Lung (tissue), 12 donors: ENCODE measurements around the gene DUSP2. TPM values are rescaled to one million over a fixed set of nuclear protein-coding genes. Genes with fewer than 3 reads are reported as not detected.

Experiments
- ATAC-seq: fragments of 200-7000 bp; cut with Tn5 transposase; one replicate; pipeline ENCODE4 v1.9.1; 2020; ENCODE audit warnings: moderate number of reproducible peaks; ENCODE audit not compliant: insufficient read depth, low FRiP score
- DNase-seq, 3 donors: peaks; one replicate each; pipeline ENCODE4 v3.0.0-alpha.2; 2013 to 2017
- H3K27ac ChIP-seq, 2 donors: one replicate each; pipeline ENCODE4 v1.5.1; 2013; ENCODE audit warnings: mild to moderate bottlenecking in 2 of 2, moderate library complexity in 2 of 2, control low read depth in 1 of 2, inconsistent platforms in 1 of 2, low read depth in 1 of 2, low read length in 1 of 2
- H3K27me3 ChIP-seq, 3 donors: one replicate each; pipeline ENCODE4 v1.5.1; 2013; ENCODE audit warnings: low read length in 2 of 3; ENCODE audit not compliant: control insufficient read depth in 3 of 3, insufficient read depth in 3 of 3
- H3K36me3 ChIP-seq, 4 donors: one replicate each; pipeline ENCODE4 v1.5.1; 2013; ENCODE audit warnings: low read length in 4 of 4, mild to moderate bottlenecking in 1 of 4, moderate library complexity in 1 of 4; ENCODE audit not compliant: control insufficient read depth in 4 of 4, insufficient read depth in 4 of 4
- H3K4me1 ChIP-seq, 5 donors: one replicate each; pipeline ENCODE4 v1.5.1; 2013; ENCODE audit warnings: low read length in 5 of 5, mild to moderate bottlenecking in 2 of 5, moderate library complexity in 1 of 5; ENCODE audit not compliant: control insufficient read depth in 5 of 5, insufficient read depth in 5 of 5
- H3K4me3 ChIP-seq: one replicate; pipeline ENCODE4 v1.5.1; 2013; ENCODE audit warnings: mild to moderate bottlenecking, control low read depth, moderate library complexity
- H3K9ac ChIP-seq, 2 donors: one replicate each; pipeline ENCODE4 v1.5.1; 2013; ENCODE audit warnings: low read length in 2 of 2, control low read depth in 1 of 2; ENCODE audit not compliant: insufficient read depth in 1 of 2
- H3K9me3 ChIP-seq, 4 donors: one replicate each; pipeline ENCODE4 v1.5.1; 2013; ENCODE audit warnings: low read length in 3 of 4, mild to moderate bottlenecking in 1 of 4, moderate library complexity in 1 of 4; ENCODE audit not compliant: control insufficient read depth in 4 of 4, insufficient read depth in 3 of 4
- WGBS, 2 donors: extraction: QIAGEN DNeasy Blood & Tissue Kit; methylation state at CpG; one replicate each; pipeline ENCODE4 v1.1.7; 2013; 5-methylcytosine and 5-hydroxymethylcytosine counted together
- polyA plus RNA-seq, 2 donors: library from polyadenylated mRNA; stranded (reverse); fragments of 200-250 nt; gene quantifications; one replicate each; pipeline ENCODE4 v1.2.1, GENCODE V29; 2013
- total RNA-seq, 2 donors: library from RNA; depleted of rRNA in 1 of 2; stranded (reverse); fragments of >200 nt in 1 of 2; gene quantifications; one replicate each; pipeline ENCODE4 v1.2.1, GENCODE V29; 2014 to 2021
- TF ChIP-seq, protein P1 (sequence below): IDR thresholded peaks from 2 replicates; pipeline ENCODE4 v1.5.1; 2012; ENCODE audit warnings: mild to moderate bottlenecking; ENCODE audit errors: control extremely low read depth, extremely low read depth
- donor health status: control.
- donor health status: control.
- donor health status: Bipolar disorder and iron deficiency.
- donor health status: healthy.
- donor health status: DM: yes; HTN: yes; CAD: no.

Gene DUSP2
- total and polyA plus RNA-seq, 4 donors, result 3.5 to 33.6 (median 5.8) TPM

DNA sequence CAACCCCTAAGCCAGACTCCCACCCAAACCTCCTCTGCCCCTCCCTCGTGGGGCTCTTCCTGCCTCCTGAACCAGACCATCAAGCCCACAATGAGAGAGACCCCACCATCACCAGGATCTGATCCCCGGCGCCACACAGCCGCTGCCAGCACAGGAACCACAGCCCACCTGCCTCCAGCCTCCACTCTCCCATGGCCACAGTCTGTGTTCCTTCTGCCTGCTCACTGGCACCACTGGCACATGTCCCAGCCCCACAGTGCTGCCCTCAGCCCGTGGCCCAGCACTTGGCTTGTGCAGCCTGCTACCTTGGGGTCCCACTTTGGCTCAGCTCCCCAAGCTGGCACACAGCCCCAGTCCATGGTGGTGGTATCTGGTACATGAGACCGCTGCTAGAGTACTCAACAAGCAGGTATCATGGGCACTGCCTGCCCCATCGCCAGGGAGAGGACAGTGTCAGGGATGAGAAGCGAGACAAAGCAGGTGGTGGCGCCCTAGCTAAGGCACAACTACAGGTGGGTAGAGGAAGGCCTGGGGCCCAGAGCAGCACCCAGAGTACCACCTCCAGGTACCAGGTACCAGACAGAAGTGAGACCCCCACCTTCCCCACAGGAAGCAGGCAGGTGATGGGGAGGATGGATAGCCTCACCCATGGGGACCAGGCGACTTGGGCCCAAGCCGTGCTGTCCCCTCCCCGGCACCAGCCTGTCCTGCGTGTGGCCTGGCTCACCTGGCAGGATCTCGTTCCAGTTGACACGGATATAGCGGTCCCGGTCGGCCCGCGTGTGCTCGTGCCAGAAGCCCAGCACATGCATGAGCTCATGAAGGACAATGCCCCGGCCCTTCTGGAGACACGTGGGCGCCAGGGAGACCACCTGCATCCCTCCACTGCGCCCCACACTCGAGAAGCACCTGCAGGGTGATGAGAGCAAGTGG, 13.2 kb downstream of the DUSP2 start:
- H3K4me1 ChIP-seq, result no peaks in the 10 kb centered on the region
- no peaks in the 10 kb centered on the region for H3K36me3 ChIP-seq
- no peaks in the 10 kb centered on the region for H3K9me3 ChIP-seq
- ATAC-seq (no peak), DNase-seq (no peak)
- H3K27ac ChIP-seq, result no peak overlapping the region
- 91 to 95% methylated on average over 26 of the region's 26 CpGs for WGBS, 2 donors
- no peaks in the 10 kb centered on the region for H3K27me3 ChIP-seq
- TF ChIP-seq, protein P1, sequence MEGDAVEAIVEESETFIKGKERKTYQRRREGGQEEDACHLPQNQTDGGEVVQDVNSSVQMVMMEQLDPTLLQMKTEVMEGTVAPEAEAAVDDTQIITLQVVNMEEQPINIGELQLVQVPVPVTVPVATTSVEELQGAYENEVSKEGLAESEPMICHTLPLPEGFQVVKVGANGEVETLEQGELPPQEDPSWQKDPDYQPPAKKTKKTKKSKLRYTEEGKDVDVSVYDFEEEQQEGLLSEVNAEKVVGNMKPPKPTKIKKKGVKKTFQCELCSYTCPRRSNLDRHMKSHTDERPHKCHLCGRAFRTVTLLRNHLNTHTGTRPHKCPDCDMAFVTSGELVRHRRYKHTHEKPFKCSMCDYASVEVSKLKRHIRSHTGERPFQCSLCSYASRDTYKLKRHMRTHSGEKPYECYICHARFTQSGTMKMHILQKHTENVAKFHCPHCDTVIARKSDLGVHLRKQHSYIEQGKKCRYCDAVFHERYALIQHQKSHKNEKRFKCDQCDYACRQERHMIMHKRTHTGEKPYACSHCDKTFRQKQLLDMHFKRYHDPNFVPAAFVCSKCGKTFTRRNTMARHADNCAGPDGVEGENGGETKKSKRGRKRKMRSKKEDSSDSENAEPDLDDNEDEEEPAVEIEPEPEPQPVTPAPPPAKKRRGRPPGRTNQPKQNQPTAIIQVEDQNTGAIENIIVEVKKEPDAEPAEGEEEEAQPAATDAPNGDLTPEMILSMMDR, result no peak
- no peak overlapping the region for H3K9ac ChIP-seq
- H3K4me3 ChIP-seq, result no peak overlapping the region

DNA sequence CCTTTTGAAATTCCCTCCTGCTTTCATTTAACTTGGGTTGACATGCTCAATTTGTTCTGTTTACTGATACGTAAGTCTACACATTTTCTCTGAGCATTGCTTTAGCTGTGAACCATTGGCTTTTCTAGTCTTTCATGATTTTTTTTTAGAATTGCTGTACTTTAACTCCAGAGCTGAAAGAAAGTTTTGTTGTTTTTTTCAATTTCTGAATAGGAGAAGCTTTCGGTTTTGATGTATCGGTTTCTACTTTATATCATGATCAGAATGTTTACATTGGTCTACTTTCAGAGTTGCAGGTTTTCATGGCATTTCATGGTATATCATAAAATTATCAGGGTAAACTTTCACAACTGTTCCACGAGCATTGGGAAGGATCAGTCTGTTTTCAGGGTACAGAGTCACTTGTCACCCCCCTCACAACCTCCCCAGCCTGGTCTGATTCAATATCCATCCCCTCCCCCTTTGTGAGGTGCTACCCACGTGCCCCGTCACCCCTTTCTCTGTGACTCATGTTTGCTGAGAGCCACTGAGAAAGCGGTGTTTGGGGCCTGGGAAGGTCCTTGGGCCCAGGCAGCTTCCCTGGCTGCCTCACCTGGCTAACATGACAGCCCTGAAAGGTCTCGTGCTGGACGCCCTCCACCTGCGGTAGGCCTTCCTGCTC, 14.0 kb downstream of the DUSP2 start:
- H3K9me3 ChIP-seq, result no peaks in the 10 kb centered on the region
- TF ChIP-seq, protein P1, result no peak
- H3K9ac ChIP-seq, result no peak overlapping the region
- no peaks in the 10 kb centered on the region for H3K36me3 ChIP-seq
- DNase-seq (no peak), ATAC-seq (no peak)
- no peak overlapping the region for H3K4me3 ChIP-seq
- no peak overlapping the region for H3K27ac ChIP-seq
- H3K27me3 ChIP-seq, result no peaks in the 10 kb centered on the region
- WGBS, 2 donors, result 82 to 88% methylated on average over 10 of the region's 10 CpGs
- no peaks in the 10 kb centered on the region for H3K4me1 ChIP-seq

DNA sequence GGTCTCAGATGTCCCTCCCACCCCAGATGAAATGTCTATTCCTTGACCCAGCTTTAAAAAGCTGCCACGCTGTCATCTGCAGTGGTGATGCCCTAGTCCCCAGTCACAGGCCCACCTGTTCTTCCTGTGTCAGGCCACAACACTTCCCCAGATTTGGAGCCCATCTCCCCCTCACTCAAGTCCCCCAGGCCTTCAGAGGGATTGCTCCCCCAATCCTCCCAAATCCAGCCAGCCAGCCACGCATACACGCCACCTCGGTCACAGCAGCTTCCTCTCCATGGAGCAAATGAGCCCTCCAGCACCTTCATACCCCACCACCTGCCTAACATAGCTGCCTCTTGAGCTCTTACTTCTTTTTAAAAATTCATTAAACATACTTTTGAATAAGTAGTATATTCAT, 14.8 kb downstream of the DUSP2 start:
- no peak for ATAC-seq
- Histone ChIP-seq H3K27ac (no peak overlapping the region), H3K9ac (no peak overlapping the region), H3K4me3 (no peak overlapping the region), H3K27me3 (no peaks in the 10 kb centered on the region), H3K36me3 (no peaks in the 10 kb centered on the region), H3K9me3 (no peaks in the 10 kb centered on the region), H3K4me1 (no peaks in the 10 kb centered on the region)
- WGBS, 2 donors, result 87 to 91% methylated on average over 4 of the region's 4 CpGs
- TF ChIP-seq, protein P1, result no peak
- no peak for DNase-seq
